ENCODE measurements around the gene ZNF354B.
"Not testable (repeated sequence)": the region's sequence is repeated elsewhere in the genome, so short reads cannot be mapped to it uniquely, and the experiment has no call there.

ZNF354B gene

DNA sequence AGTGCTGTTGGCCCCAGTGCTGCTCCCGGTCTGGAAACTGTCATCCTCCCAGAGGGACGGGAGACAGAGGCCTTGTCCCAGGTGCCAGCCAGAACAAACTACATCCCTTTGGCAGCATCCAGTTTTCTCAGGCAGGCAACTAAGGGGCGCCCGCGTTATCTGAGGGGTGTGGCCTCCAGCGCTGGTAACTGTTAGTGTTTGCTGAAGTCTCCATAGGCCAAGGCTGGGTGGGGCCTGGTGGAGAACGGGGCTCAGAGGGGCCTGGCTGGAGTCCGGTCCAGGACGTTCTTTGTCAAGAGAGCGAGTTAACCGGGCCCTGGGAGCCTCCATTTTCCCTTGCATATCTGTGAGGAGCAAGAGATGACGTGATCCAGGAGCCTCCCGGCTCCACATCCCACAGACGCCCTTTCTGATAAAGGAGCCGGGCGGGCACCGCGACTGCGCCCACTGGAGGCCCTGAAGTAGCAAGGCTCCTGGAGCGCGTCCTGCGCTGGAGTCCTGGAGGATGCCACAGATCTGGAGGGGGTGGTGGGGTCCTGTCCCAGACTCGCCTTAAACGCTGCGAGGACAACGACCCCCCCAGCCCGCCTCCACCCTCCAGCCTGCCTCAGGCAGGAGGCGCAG, 20.9 kb upstream of the ZNF354B start:
- H3K4me1 ChIP-seq (ENCODE audit: control insufficient read depth, insufficient read depth, low read length); H3K36me3 ChIP-seq (ENCODE audit: control insufficient read depth in 2 of 2, insufficient read depth in 2 of 2, low read length in 2 of 2); H3K27ac ChIP-seq (ENCODE audit: low read length); H3K27me3 ChIP-seq (ENCODE audit: control insufficient read depth in 1 of 2, insufficient read depth in 2 of 2, low read length in 2 of 2); H3K9ac ChIP-seq (ENCODE audit: low read length in 2 of 2); H3K4me3 ChIP-seq (ENCODE audit: low read length in 2 of 2); H3K9me3 ChIP-seq (ENCODE audit: control insufficient read depth in 2 of 2, low read length in 2 of 2): not testable (repeated sequence)

DNA sequence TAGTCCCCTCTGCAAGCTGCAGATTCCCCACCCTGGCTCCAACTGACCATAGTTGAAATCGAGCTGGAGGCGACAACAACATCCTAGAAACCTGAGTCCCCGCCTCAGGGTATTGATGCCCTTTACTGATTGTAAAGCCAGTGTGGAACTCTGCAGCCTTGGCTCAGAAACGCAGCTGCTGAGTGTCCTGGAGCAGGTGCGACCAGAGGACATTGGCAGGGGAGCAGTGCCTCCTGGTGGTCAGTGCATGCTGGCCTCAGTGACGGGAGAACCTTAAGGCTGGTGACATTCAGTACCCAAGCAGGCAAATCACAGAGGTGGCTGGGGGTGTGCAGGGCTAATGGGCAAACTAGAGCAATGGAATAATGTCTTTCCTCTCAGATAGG, 20.4 kb upstream of the ZNF354B start:
- Histone ChIP-seq H3K4me1 (ENCODE audit: control insufficient read depth, insufficient read depth, low read length) (no peaks in the 10 kb centered on the region), H3K36me3 (ENCODE audit: control insufficient read depth in 2 of 2, insufficient read depth in 2 of 2, low read length in 2 of 2) (no peaks in the 10 kb centered on the region), H3K27ac (ENCODE audit: low read length) (no peak overlapping the region), H3K27me3 (ENCODE audit: control insufficient read depth in 1 of 2, insufficient read depth in 2 of 2, low read length in 2 of 2) (no peaks in the 10 kb centered on the region), H3K9ac (ENCODE audit: low read length in 2 of 2) (no peak overlapping the region), H3K9me3 (ENCODE audit: control insufficient read depth in 2 of 2, low read length in 2 of 2) (peaks cover 0 to 2% of the 10 kb centered on the region in 2 donors), H3K4me3 (ENCODE audit: low read length in 2 of 2) (no peak overlapping the region)

DNA sequence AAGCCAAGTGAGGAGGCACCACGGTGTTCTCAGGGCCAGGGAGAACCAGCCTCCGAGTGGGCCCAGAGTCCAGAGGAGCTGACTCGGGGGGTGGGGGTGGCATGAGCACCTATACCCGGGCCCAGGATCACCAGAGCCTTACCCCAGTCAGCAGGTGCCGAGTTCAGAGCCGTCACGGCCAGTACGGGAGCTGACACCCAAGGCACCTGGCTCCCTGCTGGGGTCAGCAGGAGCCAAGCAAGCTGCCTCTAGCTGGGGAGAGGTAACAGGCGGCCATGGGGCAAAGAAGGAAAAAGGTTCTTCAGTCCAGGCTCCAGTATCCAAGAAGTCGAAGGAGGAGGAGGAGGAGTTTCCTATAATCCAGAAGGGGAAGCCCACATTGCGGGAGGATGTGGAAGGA, 19.4 kb upstream of the ZNF354B start:
- not testable (repeated sequence) for H3K4me1 ChIP-seq (ENCODE audit: control insufficient read depth, insufficient read depth, low read length); H3K9me3 ChIP-seq (ENCODE audit: control insufficient read depth in 2 of 2, low read length in 2 of 2); H3K27me3 ChIP-seq (ENCODE audit: control insufficient read depth in 1 of 2, insufficient read depth in 2 of 2, low read length in 2 of 2); H3K9ac ChIP-seq (ENCODE audit: low read length in 2 of 2); H3K4me3 ChIP-seq (ENCODE audit: low read length in 2 of 2); H3K36me3 ChIP-seq (ENCODE audit: control insufficient read depth in 2 of 2, insufficient read depth in 2 of 2, low read length in 2 of 2); H3K27ac ChIP-seq (ENCODE audit: low read length)

DNA sequence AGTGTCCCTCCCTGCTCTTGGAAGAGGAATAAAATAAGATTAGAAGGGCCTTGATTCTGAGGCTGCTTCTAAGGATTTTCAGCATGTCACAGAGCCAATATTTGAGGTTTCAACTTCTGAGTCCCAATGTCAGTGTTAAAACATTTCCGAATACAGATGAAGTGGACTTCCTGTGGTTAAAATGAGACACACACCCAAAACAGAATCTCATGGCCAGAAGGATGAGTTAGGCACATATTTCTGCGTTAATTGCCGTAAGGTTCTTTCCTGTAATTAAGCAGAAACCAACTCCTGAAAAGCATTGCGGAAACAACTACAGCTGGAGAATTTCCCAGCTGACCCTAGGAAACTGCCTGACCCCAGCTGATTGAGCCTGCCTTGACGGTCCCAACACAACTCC, 10.4 kb upstream of the ZNF354B start:
- Histone ChIP-seq H3K9ac (ENCODE audit: low read length in 2 of 2) (no peak overlapping the region), H3K9me3 (ENCODE audit: control insufficient read depth in 2 of 2, low read length in 2 of 2) (no peaks in the 10 kb centered on the region), H3K36me3 (ENCODE audit: control insufficient read depth in 2 of 2, insufficient read depth in 2 of 2, low read length in 2 of 2) (no peaks in the 10 kb centered on the region), H3K27me3 (ENCODE audit: control insufficient read depth in 1 of 2, insufficient read depth in 2 of 2, low read length in 2 of 2) (peaks cover 0 to 1% of the 10 kb centered on the region in 2 donors), H3K4me3 (ENCODE audit: low read length in 2 of 2) (no peak overlapping the region), H3K27ac (ENCODE audit: low read length) (no peak overlapping the region), H3K4me1 (ENCODE audit: control insufficient read depth, insufficient read depth, low read length) (peaks cover 3% of the 10 kb centered on the region)

DNA sequence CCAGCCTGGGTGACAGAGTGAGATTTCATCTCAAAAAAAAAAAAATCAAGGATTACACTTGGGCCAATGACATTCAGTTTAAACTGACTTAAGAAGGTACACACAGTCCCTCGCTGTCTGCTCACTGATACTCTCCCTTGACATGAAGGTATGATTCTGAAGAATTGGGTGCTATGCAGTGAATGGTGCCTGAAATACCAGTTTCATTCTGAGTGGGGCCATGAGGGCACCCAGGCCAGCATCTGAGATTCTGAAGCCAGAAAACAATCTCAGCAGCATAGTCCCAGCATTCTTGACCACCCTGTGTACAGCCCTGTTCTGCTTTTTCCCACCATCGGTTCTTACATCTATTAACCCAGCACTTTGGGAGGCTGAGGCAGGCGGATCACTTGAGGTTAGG, 7.8 kb upstream of the ZNF354B start:
- H3K4me1 ChIP-seq (ENCODE audit: control insufficient read depth, insufficient read depth, low read length) = no peaks in the 10 kb centered on the region
- peaks cover 0 to 4% of the 10 kb centered on the region in 2 donors for H3K27me3 ChIP-seq (ENCODE audit: control insufficient read depth in 1 of 2, insufficient read depth in 2 of 2, low read length in 2 of 2)
- no peak overlapping the region for H3K9ac ChIP-seq (ENCODE audit: low read length in 2 of 2)
- H3K36me3 ChIP-seq (ENCODE audit: control insufficient read depth in 2 of 2, insufficient read depth in 2 of 2, low read length in 2 of 2) = no peaks in the 10 kb centered on the region
- H3K9me3 ChIP-seq (ENCODE audit: control insufficient read depth in 2 of 2, low read length in 2 of 2) = no peaks in the 10 kb centered on the region
- H3K4me3 ChIP-seq (ENCODE audit: low read length in 2 of 2) = no peak overlapping the region
- no peak overlapping the region for H3K27ac ChIP-seq (ENCODE audit: low read length)

DNA sequence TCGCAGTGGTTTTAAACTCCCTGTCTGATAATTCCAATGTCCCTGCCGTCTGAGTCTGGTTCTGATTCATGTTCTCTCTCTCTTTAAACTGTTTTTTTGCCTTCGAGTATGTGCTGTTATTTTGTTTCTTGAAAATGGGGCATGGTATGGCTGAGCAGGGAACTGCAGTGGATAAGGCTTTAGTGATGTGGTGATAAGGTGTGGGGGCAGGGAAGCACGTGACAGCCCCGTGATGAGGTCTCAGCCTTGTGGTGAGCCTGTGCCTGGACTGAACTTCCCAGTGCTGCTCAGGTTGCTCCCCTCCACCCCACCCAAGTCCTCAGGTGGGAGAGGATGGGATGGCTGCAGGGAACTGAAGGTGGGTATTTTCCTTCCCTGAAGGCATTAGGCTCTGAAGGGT, 5.5 kb upstream of the ZNF354B start:
- Histone ChIP-seq H3K27ac (ENCODE audit: low read length) (no peak overlapping the region), H3K36me3 (ENCODE audit: control insufficient read depth in 2 of 2, insufficient read depth in 2 of 2, low read length in 2 of 2) (no peaks in the 10 kb centered on the region), H3K4me3 (ENCODE audit: low read length in 2 of 2) (no peak overlapping the region), H3K9ac (ENCODE audit: low read length in 2 of 2) (no peak overlapping the region), H3K4me1 (ENCODE audit: control insufficient read depth, insufficient read depth, low read length) (no peaks in the 10 kb centered on the region), H3K9me3 (ENCODE audit: control insufficient read depth in 2 of 2, low read length in 2 of 2) (no peaks in the 10 kb centered on the region), H3K27me3 (ENCODE audit: control insufficient read depth in 1 of 2, insufficient read depth in 2 of 2, low read length in 2 of 2) (peaks cover 0 to 4% of the 10 kb centered on the region in 2 donors)

DNA sequence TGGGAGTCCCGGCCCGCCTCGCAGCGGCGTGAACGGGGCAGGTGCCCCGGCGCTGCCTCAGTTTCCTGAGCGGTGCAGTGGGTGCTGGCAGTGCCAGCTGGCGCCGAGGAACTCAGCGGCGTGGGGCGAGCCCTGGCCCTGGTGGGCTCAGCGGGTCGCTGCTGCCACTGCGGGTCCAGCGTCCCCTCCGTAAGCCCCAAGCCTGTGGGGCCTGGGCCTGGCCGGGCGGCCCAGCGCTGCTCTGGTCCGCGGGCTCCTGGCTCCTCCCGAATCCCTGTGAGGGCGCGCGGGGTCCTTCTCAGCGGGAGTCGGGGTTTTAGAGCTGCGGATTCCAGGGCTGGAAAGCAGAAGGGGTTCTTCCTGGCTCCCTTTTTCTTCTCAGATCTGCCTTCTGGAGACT, 862 bp downstream of the ZNF354B start:
- H3K27me3 ChIP-seq (ENCODE audit: control insufficient read depth in 1 of 2, insufficient read depth in 2 of 2, low read length in 2 of 2); H3K27ac ChIP-seq (ENCODE audit: low read length); H3K36me3 ChIP-seq (ENCODE audit: control insufficient read depth in 2 of 2, insufficient read depth in 2 of 2, low read length in 2 of 2); H3K9me3 ChIP-seq (ENCODE audit: control insufficient read depth in 2 of 2, low read length in 2 of 2): not testable (repeated sequence)
- Histone ChIP-seq H3K9ac (ENCODE audit: low read length in 2 of 2) (peak overlapping the region; percentile 68 to 69), H3K4me3 (ENCODE audit: low read length in 2 of 2) (peak overlapping the region; percentile 74 to 78), H3K4me1 (ENCODE audit: control insufficient read depth, insufficient read depth, low read length) (peaks cover 13% of the 10 kb centered on the region)

DNA sequence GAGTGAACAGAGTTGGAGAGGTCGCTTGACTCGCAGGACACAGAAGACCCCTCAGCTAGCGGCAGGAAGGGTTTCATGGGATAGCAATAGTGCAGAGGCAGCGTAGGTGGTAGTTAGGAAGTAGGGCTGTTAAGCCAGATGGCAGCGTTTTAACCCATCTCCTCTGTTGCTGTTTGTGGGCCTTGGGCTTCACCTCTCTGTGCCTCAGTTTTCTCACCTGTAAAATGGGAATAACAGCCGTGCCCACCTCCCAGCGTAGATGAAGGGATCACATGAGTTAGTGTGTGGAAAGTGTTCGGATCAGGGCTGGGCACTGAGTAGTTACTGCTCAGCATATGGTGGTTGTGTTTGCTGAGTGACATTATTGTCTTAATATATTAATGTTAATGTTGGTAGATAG, 1.9 kb downstream of the ZNF354B start:
- H3K9me3 ChIP-seq (ENCODE audit: control insufficient read depth in 2 of 2, low read length in 2 of 2) = no peaks in the 10 kb centered on the region
- H3K4me3 ChIP-seq (ENCODE audit: low read length in 2 of 2) = peak overlapping the region; percentile 24 to 46
- peaks cover 13% of the 10 kb centered on the region for H3K4me1 ChIP-seq (ENCODE audit: control insufficient read depth, insufficient read depth, low read length)
- H3K27ac ChIP-seq (ENCODE audit: low read length) = no peak overlapping the region
- peaks cover 13 to 15% of the 10 kb centered on the region in 2 donors for H3K36me3 ChIP-seq (ENCODE audit: control insufficient read depth in 2 of 2, insufficient read depth in 2 of 2, low read length in 2 of 2)
- H3K9ac ChIP-seq (ENCODE audit: low read length in 2 of 2) = peak overlapping the region; percentile 21
- H3K27me3 ChIP-seq (ENCODE audit: control insufficient read depth in 1 of 2, insufficient read depth in 2 of 2, low read length in 2 of 2) = no peaks in the 10 kb centered on the region

DNA sequence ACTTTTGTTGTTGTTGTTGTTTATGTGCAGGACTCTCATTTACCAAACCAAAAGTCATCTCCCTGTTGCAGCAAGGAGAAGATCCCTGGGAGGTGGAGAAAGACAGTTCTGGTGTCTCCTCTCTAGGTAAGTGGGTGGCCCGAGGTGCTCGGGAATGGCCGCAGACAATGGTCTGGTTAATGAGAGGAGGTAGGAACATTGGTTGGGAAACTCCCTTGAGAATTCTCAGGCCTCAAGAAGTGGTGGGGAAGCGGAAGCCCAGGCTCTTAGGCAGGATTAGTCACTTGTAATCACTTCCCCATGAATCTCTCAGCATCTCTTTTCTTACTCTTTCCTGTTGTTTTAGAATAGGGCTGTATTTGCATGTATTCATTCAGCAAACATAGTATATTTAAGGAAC, 7.2 kb downstream of the ZNF354B start:
- H3K9me3 ChIP-seq (ENCODE audit: control insufficient read depth in 2 of 2, low read length in 2 of 2) = no peaks in the 10 kb centered on the region
- H3K27ac ChIP-seq (ENCODE audit: low read length) = no peak overlapping the region
- peaks cover 4% of the 10 kb centered on the region for H3K4me1 ChIP-seq (ENCODE audit: control insufficient read depth, insufficient read depth, low read length)
- H3K9ac ChIP-seq (ENCODE audit: low read length in 2 of 2) = no peak overlapping the region
- H3K36me3 ChIP-seq (ENCODE audit: control insufficient read depth in 2 of 2, insufficient read depth in 2 of 2, low read length in 2 of 2) = peaks cover 36 to 41% of the 10 kb centered on the region in 2 donors
- H3K27me3 ChIP-seq (ENCODE audit: control insufficient read depth in 1 of 2, insufficient read depth in 2 of 2, low read length in 2 of 2) = no peaks in the 10 kb centered on the region
- H3K4me3 ChIP-seq (ENCODE audit: low read length in 2 of 2) = no peak overlapping the region

DNA sequence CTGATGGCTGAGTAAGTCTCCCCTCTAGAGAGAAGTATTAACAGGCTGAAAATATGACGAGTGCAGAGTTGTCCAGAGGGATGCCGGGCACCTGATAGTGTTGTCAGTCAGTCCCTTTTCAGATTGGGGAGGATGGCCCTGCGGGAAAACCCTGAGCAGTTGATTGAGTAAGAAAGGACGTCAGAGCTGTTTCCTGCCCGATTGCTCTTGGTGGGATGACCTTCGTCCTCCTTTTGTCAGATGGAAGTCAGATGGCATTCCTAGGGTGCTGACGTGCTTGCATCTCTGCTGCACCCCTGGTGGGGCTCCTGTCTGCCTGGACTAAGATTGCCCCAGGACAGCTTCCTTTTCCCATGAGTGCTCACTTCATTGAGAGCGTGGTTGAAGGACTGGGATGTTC, 9.8 kb downstream of the ZNF354B start:
- no peaks in the 10 kb centered on the region for H3K4me1 ChIP-seq (ENCODE audit: control insufficient read depth, insufficient read depth, low read length)
- no peak overlapping the region for H3K4me3 ChIP-seq (ENCODE audit: low read length in 2 of 2)
- peaks cover 37 to 48% of the 10 kb centered on the region in 2 donors for H3K36me3 ChIP-seq (ENCODE audit: control insufficient read depth in 2 of 2, insufficient read depth in 2 of 2, low read length in 2 of 2)
- H3K27me3 ChIP-seq (ENCODE audit: control insufficient read depth in 1 of 2, insufficient read depth in 2 of 2, low read length in 2 of 2) = no peaks in the 10 kb centered on the region
- H3K9ac ChIP-seq (ENCODE audit: low read length in 2 of 2) = no peak overlapping the region
- H3K27ac ChIP-seq (ENCODE audit: low read length) = no peak overlapping the region
- H3K9me3 ChIP-seq (ENCODE audit: control insufficient read depth in 2 of 2, low read length in 2 of 2) = no peaks in the 10 kb centered on the region

DNA sequence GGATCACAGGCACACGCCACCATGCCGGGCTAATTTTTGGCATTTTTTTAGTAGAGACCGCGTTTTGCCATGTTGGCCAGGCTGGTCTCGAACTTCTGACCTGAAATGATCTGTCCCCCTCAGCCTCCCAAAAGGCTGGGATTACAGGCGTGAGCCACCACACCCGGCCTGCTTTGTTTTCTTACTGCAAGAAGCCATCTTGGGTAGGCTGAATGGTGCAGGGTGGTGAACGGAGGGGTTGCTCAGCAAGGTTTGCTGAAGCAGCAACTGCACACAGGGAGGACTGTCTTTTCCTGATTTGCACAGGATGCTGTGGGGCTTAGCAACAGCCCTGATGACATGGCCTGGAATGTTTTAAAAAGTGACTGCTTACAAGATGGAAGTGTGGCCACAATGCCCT, 10.7 kb downstream of the ZNF354B start:
- no peaks in the 10 kb centered on the region for H3K27me3 ChIP-seq (ENCODE audit: control insufficient read depth in 1 of 2, insufficient read depth in 2 of 2, low read length in 2 of 2)
- H3K9me3 ChIP-seq (ENCODE audit: control insufficient read depth in 2 of 2, low read length in 2 of 2) = peaks cover 0 to 7% of the 10 kb centered on the region in 2 donors
- no peak overlapping the region for H3K27ac ChIP-seq (ENCODE audit: low read length)

More for the DNA sequence above, 10.7 kb downstream of the ZNF354B start:
- H3K4me1 ChIP-seq (ENCODE audit: control insufficient read depth, insufficient read depth, low read length) = no peaks in the 10 kb centered on the region
- no peak overlapping the region for H3K4me3 ChIP-seq (ENCODE audit: low read length in 2 of 2)
- H3K9ac ChIP-seq (ENCODE audit: low read length in 2 of 2) = no peak overlapping the region
- peaks cover 41 to 55% of the 10 kb centered on the region in 2 donors for H3K36me3 ChIP-seq (ENCODE audit: control insufficient read depth in 2 of 2, insufficient read depth in 2 of 2, low read length in 2 of 2)
